Mucosa of rectum (tissue), 2 donors: ENCODE data around the gene BID.

Source experiments
- H3K27ac ChIP-seq, 2 donors: one replicate each; pipeline ENCODE4 v1.7.0; 2013; ENCODE audit warnings: inconsistent platforms in 2 of 2, low read depth in 2 of 2, low read length in 2 of 2
- H3K27me3 ChIP-seq, 2 donors: one replicate each; pipeline ENCODE4 v1.7.0; 2013; ENCODE audit warnings: low read length in 2 of 2; ENCODE audit not compliant: control insufficient read depth in 2 of 2, insufficient read depth in 2 of 2
- H3K36me3 ChIP-seq, 2 donors: one replicate each; pipeline ENCODE4 v1.7.0; 2013; ENCODE audit warnings: low read length in 2 of 2; ENCODE audit not compliant: control insufficient read depth in 2 of 2, insufficient read depth in 2 of 2
- H3K4me1 ChIP-seq, 2 donors: one replicate each; pipeline ENCODE4 v1.7.0; 2013; ENCODE audit warnings: low read length in 2 of 2, mild to moderate bottlenecking in 1 of 2; ENCODE audit not compliant: control insufficient read depth in 2 of 2, insufficient read depth in 2 of 2
- H3K4me3 ChIP-seq, 2 donors: one replicate each; pipeline ENCODE4 v1.7.0; 2013; ENCODE audit warnings: low read length in 2 of 2
- H3K9ac ChIP-seq, 2 donors: one replicate each; pipeline ENCODE4 v1.7.0; 2013; ENCODE audit warnings: low read length in 2 of 2, low read depth in 1 of 2, mild to moderate bottlenecking in 1 of 2
- H3K9me3 ChIP-seq, 2 donors: one replicate each; pipeline ENCODE4 v1.7.0; 2013; ENCODE audit warnings: low read length in 2 of 2; ENCODE audit not compliant: control insufficient read depth in 2 of 2
- donor health status: healthy.
- donor health status: Normal muscosa, but diverticular disease.

BID gene

GRCh38 chr22:17783773-17784480 lies 9.7 kb upstream of the BID start:
- Histone ChIP-seq H3K9me3 (no peaks in the 10 kb centered on the region), H3K27ac (no peak overlapping the region), H3K36me3 (peaks cover 1 to 4% of the 10 kb centered on the region in 2 donors), H3K4me3 (no peak overlapping the region), H3K4me1 (peaks cover 16 to 31% of the 10 kb centered on the region in 2 donors), H3K27me3 (no peaks in the 10 kb centered on the region), H3K9ac (no peak overlapping the region)

DNA sequence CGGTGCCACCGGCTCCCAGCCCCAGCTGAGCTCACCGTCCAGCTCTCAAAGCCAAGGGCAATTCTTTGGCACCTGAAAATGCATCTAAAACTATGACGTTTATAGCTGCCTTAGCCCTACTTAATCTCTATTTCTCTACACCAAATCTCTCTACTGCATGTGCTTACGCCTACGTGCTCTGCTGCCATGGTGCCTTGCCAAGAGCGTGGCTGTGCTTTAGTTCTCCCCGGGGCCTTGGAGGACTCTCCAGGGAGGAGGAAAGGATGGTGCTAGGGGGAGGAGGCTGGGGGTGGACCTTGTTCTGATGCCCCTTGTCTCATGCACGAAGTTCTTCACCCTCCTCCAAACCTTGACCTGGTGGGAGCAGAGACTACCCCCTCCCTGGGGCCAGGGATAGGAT lies 9.0 kb upstream of the BID start:
- no peak overlapping the region for H3K4me3 ChIP-seq
- H3K9ac ChIP-seq = no peak overlapping the region
- H3K4me1 ChIP-seq = peaks cover 16 to 31% of the 10 kb centered on the region in 2 donors
- H3K27me3 ChIP-seq = no peaks in the 10 kb centered on the region
- peak overlapping the region in 1 of 2 donors; percentile 16 for H3K27ac ChIP-seq
- H3K9me3 ChIP-seq = no peaks in the 10 kb centered on the region
- H3K36me3 ChIP-seq = no peaks in the 10 kb centered on the region

DNA sequence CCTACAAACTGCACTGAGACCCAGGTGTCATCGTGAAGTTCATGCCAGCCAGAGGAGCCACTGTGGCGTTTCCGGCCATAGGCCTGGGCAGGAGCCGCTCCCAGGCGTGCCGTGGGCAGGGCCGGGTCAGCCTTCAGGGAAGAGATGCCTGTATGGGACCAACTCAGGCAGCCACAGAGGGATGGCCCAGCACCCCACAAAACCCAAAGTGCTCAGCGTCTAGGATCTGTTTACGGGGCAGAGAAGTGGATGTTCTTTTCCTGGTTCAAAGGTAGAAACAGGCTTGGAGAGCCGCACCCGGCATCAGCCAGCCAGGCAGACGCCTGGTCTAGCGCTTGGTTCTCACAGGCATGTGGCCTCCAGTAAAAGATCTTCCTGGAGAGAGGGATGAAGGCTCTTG lies 8.4 kb upstream of the BID start:
- Histone ChIP-seq H3K36me3 (no peaks in the 10 kb centered on the region), H3K9ac (peak overlapping the region in 1 of 2 donors; percentile 25), H3K27me3 (no peaks in the 10 kb centered on the region), H3K9me3 (no peaks in the 10 kb centered on the region), H3K4me3 (no peak overlapping the region), H3K27ac (peak overlapping the region in 1 of 2 donors; percentile 46), H3K4me1 (peaks cover 16 to 31% of the 10 kb centered on the region in 2 donors)

DNA sequence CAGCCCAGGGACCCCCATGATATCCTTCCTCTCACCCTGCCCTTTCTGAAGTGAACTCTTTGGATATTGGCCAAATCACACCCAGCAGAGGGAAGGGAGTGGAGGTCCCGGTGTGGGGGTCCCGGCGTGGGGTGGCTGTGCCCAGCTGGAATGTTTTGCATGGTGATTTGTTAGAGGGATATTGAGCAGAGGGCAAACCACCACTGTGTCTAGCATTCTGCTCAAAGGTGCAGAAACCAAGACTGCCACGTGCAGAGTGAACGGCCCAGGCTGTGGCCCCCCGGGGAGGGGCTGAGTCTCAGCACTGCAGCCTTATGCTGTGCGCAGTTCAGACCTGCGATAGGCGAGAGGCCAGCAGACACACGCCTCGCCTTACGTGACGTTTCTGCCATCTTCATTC lies 7.9 kb upstream of the BID start:
- H3K9me3 ChIP-seq = no peaks in the 10 kb centered on the region
- no peak overlapping the region for H3K4me3 ChIP-seq
- H3K36me3 ChIP-seq = no peaks in the 10 kb centered on the region
- peaks cover 15 to 30% of the 10 kb centered on the region in 2 donors for H3K4me1 ChIP-seq
- no peak overlapping the region for H3K27ac ChIP-seq
- no peaks in the 10 kb centered on the region for H3K27me3 ChIP-seq
- peak overlapping the region in 1 of 2 donors; percentile 25 for H3K9ac ChIP-seq

DNA sequence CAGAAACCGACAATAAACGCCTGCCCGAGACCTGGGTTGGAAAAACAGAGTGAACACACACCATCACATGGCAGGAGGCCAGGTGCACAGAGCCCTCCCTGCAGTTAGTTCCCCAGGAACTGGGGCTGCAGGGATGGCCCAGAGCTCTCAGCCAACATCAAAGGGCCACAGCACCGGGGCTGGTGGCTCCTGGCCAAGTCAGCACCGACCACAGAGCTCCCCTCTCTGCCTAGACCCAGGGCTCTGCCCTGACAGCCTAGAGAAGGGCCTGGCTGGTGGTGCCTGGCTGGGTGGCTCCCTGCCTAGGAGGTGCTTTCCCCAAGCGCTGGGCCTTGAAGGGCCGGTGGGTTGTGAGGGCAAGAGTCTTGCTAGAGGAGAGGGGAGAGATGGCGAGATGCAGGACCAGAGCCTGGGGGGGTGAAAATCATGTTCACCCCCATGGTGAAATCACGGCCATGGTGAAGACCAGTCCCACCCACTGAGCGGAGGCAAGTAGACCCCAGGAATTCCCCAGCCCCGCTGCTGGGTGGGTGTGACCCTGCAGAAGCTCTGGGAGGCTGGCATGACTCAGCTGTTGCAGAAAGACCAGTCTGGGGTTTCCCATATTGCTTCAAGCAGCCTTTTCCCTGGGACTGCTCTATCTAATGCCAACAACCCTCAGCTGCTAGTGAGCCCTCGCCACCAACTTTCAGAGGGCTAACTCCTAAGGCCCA lies 7.2 kb upstream of the BID start:
- Histone ChIP-seq H3K9me3 (no peaks in the 10 kb centered on the region), H3K4me3 (no peak overlapping the region), H3K4me1 (peaks cover 11 to 23% of the 10 kb centered on the region in 2 donors), H3K27ac (no peak overlapping the region), H3K9ac (no peak overlapping the region), H3K36me3 (no peaks in the 10 kb centered on the region), H3K27me3 (no peaks in the 10 kb centered on the region)

GRCh38 chr22:17780741-17781318 lies 6.6 kb upstream of the BID start:
- H3K9ac ChIP-seq = no peak overlapping the region
- no peaks in the 10 kb centered on the region for H3K27me3 ChIP-seq
- no peaks in the 10 kb centered on the region for H3K36me3 ChIP-seq
- H3K4me1 ChIP-seq = peaks cover 11 to 20% of the 10 kb centered on the region in 2 donors
- no peak overlapping the region for H3K27ac ChIP-seq
- H3K4me3 ChIP-seq = no peak overlapping the region
- no peaks in the 10 kb centered on the region for H3K9me3 ChIP-seq

GRCh38 chr22:17780116-17780740 lies 6.0 kb upstream of the BID start:
- Histone ChIP-seq H3K9me3 (no peaks in the 10 kb centered on the region), H3K9ac (no peak overlapping the region), H3K4me1 (peaks cover 11 to 20% of the 10 kb centered on the region in 2 donors), H3K27ac (no peak overlapping the region), H3K36me3 (no peaks in the 10 kb centered on the region), H3K4me3 (no peak overlapping the region), H3K27me3 (no peaks in the 10 kb centered on the region)

DNA sequence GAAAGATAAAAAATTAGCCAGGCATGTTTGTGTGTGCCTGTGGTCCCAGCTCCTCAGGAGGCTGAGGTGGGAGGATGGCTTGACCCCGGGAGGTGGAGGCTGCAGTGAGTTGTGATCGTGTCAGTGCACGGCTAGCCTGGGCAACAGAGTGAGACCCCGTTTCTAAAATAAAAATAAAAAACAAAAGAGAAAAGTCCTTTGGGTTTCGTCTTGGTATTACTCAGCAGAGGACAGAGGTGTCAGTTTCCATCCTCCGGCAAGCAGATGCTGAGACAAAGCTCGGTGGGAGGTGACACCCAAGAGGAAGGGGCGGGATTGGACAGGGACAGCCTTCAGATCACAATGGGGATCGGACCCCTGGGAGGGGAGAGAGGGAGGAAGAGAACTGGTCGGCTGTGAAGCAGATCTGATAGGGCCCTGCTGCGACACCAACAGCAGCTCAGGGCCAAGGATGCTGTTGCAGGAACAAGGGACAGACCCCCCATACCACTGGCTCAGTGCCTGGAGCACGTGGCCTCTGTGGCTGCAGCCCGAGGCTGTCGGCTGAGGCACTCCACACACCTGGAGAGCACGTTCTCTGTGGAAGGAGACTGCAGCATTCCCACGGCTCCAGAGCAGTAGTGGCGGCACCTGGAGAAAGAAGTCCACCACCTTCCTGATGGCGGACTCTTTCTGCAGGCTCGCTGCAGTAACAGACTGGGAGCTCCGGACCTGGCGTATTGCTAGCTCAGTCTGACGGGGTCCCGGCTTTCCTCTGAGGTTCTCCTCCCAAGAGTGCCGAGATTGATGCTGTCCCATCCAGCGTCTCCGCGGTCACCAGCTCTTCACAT lies 5.2 kb upstream of the BID start:
- Histone ChIP-seq H3K4me1 (peaks cover 11 to 20% of the 10 kb centered on the region in 2 donors), H3K9me3 (no peaks in the 10 kb centered on the region), H3K4me3 (no peak overlapping the region), H3K27me3 (no peaks in the 10 kb centered on the region), H3K9ac (no peak overlapping the region), H3K36me3 (no peaks in the 10 kb centered on the region), H3K27ac (no peak overlapping the region)

GRCh38 chr22:17778412-17778976 lies 4.2 kb upstream of the BID start:
- no peaks in the 10 kb centered on the region for H3K36me3 ChIP-seq
- H3K4me1 ChIP-seq = peaks cover 13 to 21% of the 10 kb centered on the region in 2 donors
- no peaks in the 10 kb centered on the region for H3K27me3 ChIP-seq
- no peak overlapping the region for H3K4me3 ChIP-seq
- no peak overlapping the region for H3K9ac ChIP-seq
- no peak overlapping the region for H3K27ac ChIP-seq
- no peaks in the 10 kb centered on the region for H3K9me3 ChIP-seq
